DMS 273 (cell line): ENCODE data around the gene XYLT1.

ENCODE experiments used
- DNase-seq: peaks from one replicate; lab custom pipeline; 2025; ENCODE audit not compliant: unreplicated experiment; lab: John Stamatoyannopoulos, UW

Gene XYLT1

GRCh38 chr16:17460890-17461289, 9.9 kb downstream of the XYLT1 start:
- peak; percentile 94 for DNase-seq

- peak; percentile 72 for DNase-seq
Observed at GRCh38 chr16:17459903-17460521, 10.7 kb downstream of the XYLT1 start.

GRCh38 chr16:17457997-17458396, 12.8 kb downstream of the XYLT1 start:
- DNase-seq = no peak

- no peak for DNase-seq
Observed at GRCh38 chr16:17457513-17457912, 13.2 kb downstream of the XYLT1 start.

- no peak for DNase-seq
Observed at GRCh38 chr16:17454162-17454730, 16.5 kb downstream of the XYLT1 start.

- no peak for DNase-seq
Observed at GRCh38 chr16:17453364-17454038, 17.3 kb downstream of the XYLT1 start.

GRCh38 chr16:17452922-17453321, 17.8 kb downstream of the XYLT1 start:
- no peak for DNase-seq

GRCh38 chr16:17451843-17452242, 18.9 kb downstream of the XYLT1 start:
- no peak for DNase-seq

GRCh38 chr16:17450291-17450690, 20.5 kb downstream of the XYLT1 start:
- DNase-seq = no peak

- no peak for DNase-seq
Observed at GRCh38 chr16:17448640-17449638, 21.8 kb downstream of the XYLT1 start.

GRCh38 chr16:17447101-17447569, 23.6 kb downstream of the XYLT1 start:
- no peak for DNase-seq

- DNase-seq = no peak
Observed at GRCh38 chr16:17446661-17447060, 24.1 kb downstream of the XYLT1 start.

GRCh38 chr16:17445421-17445820, 25.3 kb downstream of the XYLT1 start:
- DNase-seq = no peak

- no peak for DNase-seq
Observed at GRCh38 chr16:17444658-17445057, 26.1 kb downstream of the XYLT1 start.

GRCh38 chr16:17440131-17440530, 30.6 kb downstream of the XYLT1 start:
- DNase-seq = no peak

GRCh38 chr16:17439580-17439979, 31.2 kb downstream of the XYLT1 start:
- DNase-seq = no peak

GRCh38 chr16:17437981-17438380, 32.8 kb downstream of the XYLT1 start:
- no peak for DNase-seq

- DNase-seq = peak; percentile 84
Observed at GRCh38 chr16:17437127-17437720, 33.5 kb downstream of the XYLT1 start.

- no peak for DNase-seq
Observed at GRCh38 chr16:17435318-17435717, 35.4 kb downstream of the XYLT1 start.

GRCh38 chr16:17433577-17434451, 36.9 kb downstream of the XYLT1 start:
- DNase-seq = no peak
